ENCODE results near the gene LGR4. TPM values are rescaled to one million over a fixed set of nuclear protein-coding genes. Genes with fewer than 3 reads are reported as not detected.

The LGR4 gene
- total RNA-seq, 1 donor from 2014 or later, result 7.5 TPM

- Histone ChIP-seq H3K4me3 (no peak overlapping the region), H3K27me3 (peaks cover 7% of the 10 kb centered on the region), H3K36me3 (no peaks in the 10 kb centered on the region), H3K9me3 (no peaks in the 10 kb centered on the region), H3K4me1 (no peaks in the 10 kb centered on the region), H3K27ac (no peak overlapping the region)
- intact Hi-C loops (cut with DNase I), result no loop called here
- TF ChIP-seq CTCF (IDR thresholded peaks at IDR 0.05), result no peak
- ATAC-seq (no peak), DNase-seq (no peak)
These were observed 7.7 kb downstream of the LGR4 start for GRCh38 chr11:27464909-27465308.

- intact Hi-C loops (cut with DNase I), result no loop called here
- H3K27ac ChIP-seq, result no peak overlapping the region
- no peaks in the 10 kb centered on the region for H3K4me1 ChIP-seq
- H3K4me3 ChIP-seq, result no peak overlapping the region
- no peaks in the 10 kb centered on the region for H3K36me3 ChIP-seq
- ATAC-seq (peak; percentile 78), DNase-seq (no peak)
- peaks cover under 1% of the 10 kb centered on the region for H3K27me3 ChIP-seq
- no peaks in the 10 kb centered on the region for H3K9me3 ChIP-seq
- no peak for TF ChIP-seq CTCF (IDR thresholded peaks at IDR 0.05)
These were observed 8.3 kb downstream of the LGR4 start for GRCh38 chr11:27464289-27464696.

- Histone ChIP-seq H3K4me1 (no peaks in the 10 kb centered on the region), H3K4me3 (no peak overlapping the region), H3K27me3 (no peaks in the 10 kb centered on the region), H3K27ac (no peak overlapping the region), H3K9me3 (no peaks in the 10 kb centered on the region), H3K36me3 (no peaks in the 10 kb centered on the region)
- intact Hi-C loops (cut with DNase I), result no loop called here
- DNase-seq (no peak), ATAC-seq (no peak)
- TF ChIP-seq CTCF (IDR thresholded peaks at IDR 0.05), result no peak
These were observed 10.0 kb downstream of the LGR4 start for GRCh38 chr11:27462543-27462942.

GRCh38 chr11:27460158-27460978 lies 12.2 kb downstream of the LGR4 start:
- H3K4me1 ChIP-seq, result no peaks in the 10 kb centered on the region
- H3K27me3 ChIP-seq, result no peaks in the 10 kb centered on the region
- no peak overlapping the region for H3K27ac ChIP-seq
- no peak overlapping the region for H3K4me3 ChIP-seq
- DNase-seq, result no peak
- intact Hi-C loops (cut with DNase I), result no loop called here
- no peak for TF ChIP-seq CTCF (IDR thresholded peaks at IDR 0.05)
- H3K9me3 ChIP-seq, result no peaks in the 10 kb centered on the region
- ATAC-seq, result no peak
- no peaks in the 10 kb centered on the region for H3K36me3 ChIP-seq

- Histone ChIP-seq H3K27ac (no peak overlapping the region), H3K36me3 (no peaks in the 10 kb centered on the region), H3K9me3 (no peaks in the 10 kb centered on the region), H3K27me3 (no peaks in the 10 kb centered on the region), H3K4me3 (no peak overlapping the region), H3K4me1 (no peaks in the 10 kb centered on the region)
- ATAC-seq (no peak), DNase-seq (no peak)
- intact Hi-C loops (cut with DNase I), result no loop called here
- no peak for TF ChIP-seq CTCF (IDR thresholded peaks at IDR 0.05)
These were observed 13.4 kb downstream of the LGR4 start for GRCh38 chr11:27459191-27459590.
